Left lung (tissue), 10 donors: Measurements from ENCODE around the gene MEGF9. TPM values are rescaled to one million over a fixed set of nuclear protein-coding genes. Genes with fewer than 3 reads are reported as not detected.

Source experiments
- ATAC-seq: fragments of 200-7000 bp; cut with Tn5 transposase; one replicate; pipeline ENCODE4 v1.9.1; 2020; ENCODE audit warnings: moderate library complexity
- DNase-seq, 4 donors: peaks; one replicate each; pipeline ENCODE4 v3.0.0-alpha.2; 2013 to 2020
- H3K27ac ChIP-seq, 2 donors: fragments of 200-600 bp; sonication (generic) in 1 of 2; one replicate each; pipeline versions ENCODE4 v1.5.0 to v1.8.0; 2020 to 2021
- H3K27me3 ChIP-seq, 2 donors: fragments of 200-600 bp; sonication (generic) in 1 of 2; one replicate each; pipeline versions ENCODE4 v1.5.0 to v1.8.0; 2020 to 2021
- H3K36me3 ChIP-seq, 2 donors: fragments of 200-600 bp; sonication (generic) in 1 of 2; one replicate each; pipeline versions ENCODE4 v1.5.0 to v1.8.0; 2020 to 2021
- H3K4me1 ChIP-seq, 2 donors: fragments of 200-600 bp; one replicate each; pipeline ENCODE4 v1.8.0; 2021
- H3K4me3 ChIP-seq, 2 donors: fragments of 200-600 bp; sonication (generic) in 1 of 2; one replicate each; pipeline versions ENCODE4 v1.5.0 to v1.8.0; 2020 to 2021; ENCODE audit warnings: mild to moderate bottlenecking in 1 of 2
- H3K9me3 ChIP-seq, 2 donors: fragments of 200-600 bp; sonication (generic) in 1 of 2; one replicate each; pipeline versions ENCODE4 v1.5.0 to v1.8.0; 2020 to 2021
- intact Hi-C, 2 donors: fragments of 100-400 bp; cut with DNase I; formaldehyde crosslinking; loops; one replicate each; pipeline versions ENCODE4 v1.11.2 to v1.14.2; 2022
- polyA plus RNA-seq, 6 donors: library from polyadenylated mRNA; unstranded; fragments of 120-200 nt; gene quantifications; one replicate each; pipeline ENCODE4 v1.2.1, GENCODE V29; 2013; ENCODE audit not compliant: insufficient read length in 6 of 6
- total RNA-seq, 2 donors: library from RNA; stranded (reverse); fragmentation: NEBNext Ultra II Directional; extraction: Animal tissue kit (Norgen Biotek cat#: 25700); gene quantifications; one replicate each; pipeline ENCODE4 v1.2.1, GENCODE V29; 2021
- TF ChIP-seq, protein P1 (sequence below), 2 donors: fragments of 200-600 bp; sonication (generic) in 1 of 2; IDR thresholded peaks; one replicate each; pipeline versions ENCODE4 v1.5.0 to v1.8.0; 2021; ENCODE audit warnings: antibody characterized with exemption in 2 of 2
- donor health status: DM: no; HTN: yes; CAD: no.
- donor health status: DM: no; HTN: no; CAD: no.

MEGF9 gene
- total and polyA plus RNA-seq, 8 donors = 13.8 to 103 (median 15.3) TPM

DNA sequence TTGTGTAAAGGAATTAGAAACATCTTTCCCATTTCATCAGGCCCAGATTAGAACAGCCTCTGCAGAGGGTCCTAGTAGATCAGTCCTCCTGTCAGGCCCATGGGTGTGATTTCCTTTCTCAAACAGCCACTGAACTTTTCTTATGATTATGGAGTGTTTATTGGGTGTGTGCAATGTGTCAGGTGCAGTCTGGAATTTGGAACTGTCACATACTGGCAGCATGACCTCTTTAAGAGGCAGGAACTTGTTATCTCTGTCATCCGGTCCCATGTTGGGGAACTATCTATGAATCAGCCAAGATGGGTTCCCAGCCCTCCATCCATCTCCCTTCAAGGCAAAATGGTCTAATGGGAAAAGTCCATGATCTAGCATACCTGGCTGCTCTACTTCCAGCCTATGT lies 11.6 kb upstream of the MEGF9 start:
- intact Hi-C loops = no loop called here
- H3K9me3 ChIP-seq = no peaks in the 10 kb centered on the region
- DNase-seq (no peak), ATAC-seq (no peak)
- no peaks in the 10 kb centered on the region for H3K36me3 ChIP-seq
- no peak overlapping the region for H3K4me3 ChIP-seq
- no peak overlapping the region for H3K27ac ChIP-seq
- no peaks in the 10 kb centered on the region for H3K27me3 ChIP-seq
- TF ChIP-seq, protein P1, sequence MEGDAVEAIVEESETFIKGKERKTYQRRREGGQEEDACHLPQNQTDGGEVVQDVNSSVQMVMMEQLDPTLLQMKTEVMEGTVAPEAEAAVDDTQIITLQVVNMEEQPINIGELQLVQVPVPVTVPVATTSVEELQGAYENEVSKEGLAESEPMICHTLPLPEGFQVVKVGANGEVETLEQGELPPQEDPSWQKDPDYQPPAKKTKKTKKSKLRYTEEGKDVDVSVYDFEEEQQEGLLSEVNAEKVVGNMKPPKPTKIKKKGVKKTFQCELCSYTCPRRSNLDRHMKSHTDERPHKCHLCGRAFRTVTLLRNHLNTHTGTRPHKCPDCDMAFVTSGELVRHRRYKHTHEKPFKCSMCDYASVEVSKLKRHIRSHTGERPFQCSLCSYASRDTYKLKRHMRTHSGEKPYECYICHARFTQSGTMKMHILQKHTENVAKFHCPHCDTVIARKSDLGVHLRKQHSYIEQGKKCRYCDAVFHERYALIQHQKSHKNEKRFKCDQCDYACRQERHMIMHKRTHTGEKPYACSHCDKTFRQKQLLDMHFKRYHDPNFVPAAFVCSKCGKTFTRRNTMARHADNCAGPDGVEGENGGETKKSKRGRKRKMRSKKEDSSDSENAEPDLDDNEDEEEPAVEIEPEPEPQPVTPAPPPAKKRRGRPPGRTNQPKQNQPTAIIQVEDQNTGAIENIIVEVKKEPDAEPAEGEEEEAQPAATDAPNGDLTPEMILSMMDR (IDR thresholded peaks at IDR 0.05) = no peak
- peaks cover 3 to 25% of the 10 kb centered on the region in 2 donors for H3K4me1 ChIP-seq

DNA sequence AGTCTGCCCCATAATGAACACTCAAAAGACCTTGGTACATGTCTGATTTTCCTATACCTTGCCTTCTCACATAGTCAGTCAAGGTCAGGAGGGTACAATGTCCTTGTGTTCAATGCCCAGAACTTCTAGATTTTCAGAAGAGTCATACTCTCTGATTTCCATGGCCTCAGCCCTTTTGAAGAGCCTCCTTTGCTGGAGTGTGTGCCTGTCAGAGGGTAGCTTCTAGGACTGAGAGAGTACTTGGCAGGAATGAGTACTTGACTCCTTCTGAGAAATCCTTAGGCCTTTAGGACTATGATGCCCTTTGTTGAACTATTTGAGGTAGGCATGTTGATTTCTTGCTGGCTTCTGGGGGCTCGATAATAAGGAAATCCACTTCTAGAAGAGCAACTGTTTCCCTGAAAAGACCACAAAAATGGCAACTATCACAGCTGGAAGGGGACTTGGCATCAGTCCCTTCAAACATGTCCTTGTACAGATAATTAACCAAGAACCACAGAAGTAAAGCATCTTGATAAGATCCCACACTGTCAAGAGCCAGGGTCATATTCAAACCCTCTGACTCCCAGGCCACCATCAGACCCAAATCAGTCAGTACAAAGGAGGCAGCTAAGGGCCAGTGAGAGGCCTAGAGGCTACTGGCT lies 10.6 kb upstream of the MEGF9 start:
- no peaks in the 10 kb centered on the region for H3K36me3 ChIP-seq
- ATAC-seq (peak; percentile 80), DNase-seq (no peak)
- H3K4me1 ChIP-seq = peaks cover 0 to 15% of the 10 kb centered on the region in 2 donors
- no peak overlapping the region for H3K4me3 ChIP-seq
- intact Hi-C loops = no loop called here
- TF ChIP-seq, protein P1 (IDR thresholded peaks at IDR 0.05) = no peak
- no peaks in the 10 kb centered on the region for H3K9me3 ChIP-seq
- H3K27ac ChIP-seq = peak overlapping the region in 1 of 2 donors; percentile 58
- H3K27me3 ChIP-seq = no peaks in the 10 kb centered on the region

DNA sequence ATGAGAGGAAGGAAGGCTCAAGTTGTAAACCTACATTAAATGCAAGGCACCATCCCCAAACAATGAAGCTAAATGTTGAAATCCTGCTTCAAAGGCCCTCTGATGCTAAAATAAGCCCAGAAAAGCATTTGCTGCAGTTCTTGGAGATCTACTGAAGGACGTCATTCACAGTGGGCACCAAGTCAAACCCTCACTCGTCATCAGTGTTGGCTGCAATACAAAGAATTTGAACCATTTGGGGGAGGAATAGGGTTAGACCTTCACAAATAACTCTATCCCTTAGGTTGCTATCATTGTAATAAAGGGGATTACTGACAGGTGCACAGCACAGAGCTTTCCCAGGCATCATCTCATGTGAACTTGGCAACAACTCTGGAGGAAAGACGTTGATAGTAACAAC lies 9.3 kb upstream of the MEGF9 start:
- peaks cover 0 to 2% of the 10 kb centered on the region in 2 donors for H3K4me1 ChIP-seq
- H3K4me3 ChIP-seq = no peak overlapping the region
- no peaks in the 10 kb centered on the region for H3K27me3 ChIP-seq
- no peaks in the 10 kb centered on the region for H3K9me3 ChIP-seq
- TF ChIP-seq, protein P1 (IDR thresholded peaks at IDR 0.05) = no peak
- peak overlapping the region in 1 of 2 donors; percentile 58 for H3K27ac ChIP-seq
- DNase-seq (no peak), ATAC-seq (peak; percentile 66)
- intact Hi-C loops = no loop called here
- H3K36me3 ChIP-seq = no peaks in the 10 kb centered on the region

DNA sequence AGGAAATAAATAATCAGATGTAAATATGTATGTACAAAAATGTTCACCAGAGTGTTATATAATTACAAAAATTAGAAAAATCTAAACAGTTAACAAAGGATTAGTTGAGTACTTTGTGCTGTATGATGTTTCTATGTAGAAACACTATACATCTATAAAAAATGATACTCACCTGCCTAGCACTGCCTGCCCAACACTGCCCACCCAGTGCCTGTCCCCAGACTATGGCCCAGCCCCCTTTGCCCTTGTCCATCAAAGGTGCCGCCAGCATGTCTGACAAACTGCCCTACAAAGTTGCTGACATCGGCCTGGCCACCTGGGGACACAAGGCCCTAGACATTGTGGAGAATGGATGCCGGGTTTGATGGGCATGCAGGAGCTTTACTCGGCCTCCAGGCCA lies 6.1 kb upstream of the MEGF9 start:
- DNase-seq (no peak), ATAC-seq (no peak)
- no peaks in the 10 kb centered on the region for H3K36me3 ChIP-seq
- no peaks in the 10 kb centered on the region for H3K27me3 ChIP-seq
- H3K27ac ChIP-seq = no peak overlapping the region
- H3K4me3 ChIP-seq = no peak overlapping the region
- intact Hi-C loops = no loop called here
- no peaks in the 10 kb centered on the region for H3K9me3 ChIP-seq
- H3K4me1 ChIP-seq = peaks cover 2 to 3% of the 10 kb centered on the region in 2 donors
- TF ChIP-seq, protein P1 (IDR thresholded peaks at IDR 0.05) = no peak

DNA sequence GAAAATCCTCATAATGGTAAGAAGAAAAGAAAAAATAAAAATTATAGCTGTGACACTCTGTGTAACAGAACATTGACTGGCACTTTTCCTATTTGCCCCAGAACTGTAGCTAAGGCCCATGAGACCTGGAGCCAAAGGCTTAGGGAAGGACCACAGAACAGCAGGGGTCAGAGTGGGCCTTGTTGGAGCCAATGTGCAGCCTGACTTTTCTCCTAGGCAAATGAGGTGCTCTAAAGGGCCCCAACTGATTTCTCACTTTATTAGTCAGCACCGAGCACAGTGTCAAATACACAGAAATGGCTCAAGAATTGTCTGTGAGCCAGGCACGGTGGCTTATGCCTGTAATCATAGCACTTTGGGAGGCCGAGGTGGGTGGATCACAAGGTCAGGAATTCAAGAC lies 4.0 kb upstream of the MEGF9 start:
- TF ChIP-seq, protein P1 (IDR thresholded peaks at IDR 0.05) = no peak
- ATAC-seq = no peak
- Histone ChIP-seq H3K36me3 (no peaks in the 10 kb centered on the region), H3K4me1 (peaks cover 9 to 11% of the 10 kb centered on the region in 2 donors), H3K27ac (no peak overlapping the region), H3K9me3 (no peaks in the 10 kb centered on the region), H3K27me3 (no peaks in the 10 kb centered on the region), H3K4me3 (no peak overlapping the region)
- intact Hi-C loops = no loop called here
- no peak for DNase-seq
